Hepatocyte (in vitro differentiated cells): ENCODE data around the gene ROBO3. TPM values are rescaled to one million over a fixed set of nuclear protein-coding genes. Genes with fewer than 3 reads are reported as not detected.

ENCODE experiments used
- DNase-seq: peaks from one replicate; pipeline ENCODE4 v3.0.0-alpha.2; 2016; ENCODE audit warnings: low spot score
- H2AFZ ChIP-seq: fragments of 200-600 bp; sonication (generic); 2 replicates; pipeline ENCODE4 v1.6.0; 2016; ENCODE audit warnings: antibody characterized with exemption, mild to moderate bottlenecking
- H3K27ac ChIP-seq: fragments of 200-600 bp; sonication (generic); 2 replicates; pipeline ENCODE4 v1.5.1; 2016; ENCODE audit warnings: mild to moderate bottlenecking
- H3K27me3 ChIP-seq: fragments of 200-600 bp; sonication (generic); 2 replicates; pipeline ENCODE4 v1.6.1; 2016
- H3K36me3 ChIP-seq: fragments of 200-600 bp; sonication (generic); replicated peaks from 2 replicates; pipeline ENCODE4 v1.5.1; 2016; ENCODE audit warnings: low read depth; ENCODE audit not compliant: insufficient read depth
- H3K4me1 ChIP-seq: fragments of 200-600 bp; sonication (generic); 2 replicates; pipeline ENCODE4 v1.5.1; 2016; ENCODE audit warnings: mild to moderate bottlenecking, moderate library complexity; ENCODE audit not compliant: insufficient read depth
- H3K4me2 ChIP-seq: fragments of 200-600 bp; sonication (generic); 2 replicates; pipeline ENCODE4 v1.6.0; 2016
- H3K4me3 ChIP-seq: fragments of 200-600 bp; sonication (generic); 2 replicates; pipeline ENCODE4 v1.5.1; 2016; ENCODE audit warnings: mild to moderate bottlenecking
- H3K79me2 ChIP-seq: fragments of 200-600 bp; sonication (generic); 2 replicates; pipeline ENCODE4 v1.6.0; 2017; ENCODE audit warnings: mild to moderate bottlenecking
- H3K9me2 ChIP-seq: fragments of 200-600 bp; sonication (generic); replicated peaks from 2 replicates; pipeline ENCODE4 v1.6.0; 2017; ENCODE audit warnings: mild to moderate bottlenecking; ENCODE audit not compliant: insufficient read depth
- H3K9me3 ChIP-seq: fragments of 200-600 bp; sonication (generic); 2 replicates; pipeline ENCODE4 v1.5.1; 2016; ENCODE audit warnings: low read depth, mild to moderate bottlenecking
- H4K20me1 ChIP-seq: fragments of 200-600 bp; sonication (generic); 2 replicates; pipeline ENCODE4 v1.6.0; 2016; ENCODE audit warnings: mild to moderate bottlenecking; ENCODE audit not compliant: insufficient read depth, poor library complexity, severe bottlenecking
- EZH2 ChIP-seq: fragments of 200-600 bp; sonication (generic); IDR thresholded peaks from 2 replicates; pipeline ENCODE4 v1.6.1; 2016; ENCODE audit warnings: antibody characterized with exemption, mild to moderate bottlenecking, borderline replicate concordance
- EZH2phosphoT487 ChIP-seq: fragments of 200-600 bp; sonication (generic); IDR thresholded peaks from one replicate; pipeline ENCODE4 v1.6.1; 2018; ENCODE audit warnings: antibody characterized with exemption, mild to moderate bottlenecking, low read depth, moderate library complexity; ENCODE audit not compliant: unreplicated experiment, severe bottlenecking
- WGBS: methylation state at CpG from one replicate; pipeline ENCODE4 v1.1.6; 2016; ENCODE audit warnings: low lambda C conversion rate; ENCODE audit errors: missing lambda C conversion rate; 5-methylcytosine and 5-hydroxymethylcytosine counted together
- polyA plus RNA-seq: library from polyadenylated mRNA; unstranded; fragments of >200 nt; fragmentation: Nextera tagmentation; extraction: Ambion mirVana; gene quantifications from 2 replicates; pipeline ENCODE4 v1.2.1, GENCODE V29; 2016
- total RNA-seq: library from RNA; depleted of rRNA; stranded (reverse); fragments of >200 nt; gene quantifications from 2 replicates; pipeline ENCODE4 v1.2.3, GENCODE V29; 2014
- TF ChIP-seq, protein P1 (sequence below): fragments of 200-600 bp; sonication (generic); IDR thresholded peaks from 2 replicates; pipeline ENCODE4 v1.5.1; 2016; ENCODE audit warnings: antibody characterized with exemption, mild to moderate bottlenecking; ENCODE audit not compliant: poor library complexity

ROBO3 gene
- total and polyA plus RNA-seq, 2 experiments from 2014 or later, result 3.7 to 10.4 TPM

DNA sequence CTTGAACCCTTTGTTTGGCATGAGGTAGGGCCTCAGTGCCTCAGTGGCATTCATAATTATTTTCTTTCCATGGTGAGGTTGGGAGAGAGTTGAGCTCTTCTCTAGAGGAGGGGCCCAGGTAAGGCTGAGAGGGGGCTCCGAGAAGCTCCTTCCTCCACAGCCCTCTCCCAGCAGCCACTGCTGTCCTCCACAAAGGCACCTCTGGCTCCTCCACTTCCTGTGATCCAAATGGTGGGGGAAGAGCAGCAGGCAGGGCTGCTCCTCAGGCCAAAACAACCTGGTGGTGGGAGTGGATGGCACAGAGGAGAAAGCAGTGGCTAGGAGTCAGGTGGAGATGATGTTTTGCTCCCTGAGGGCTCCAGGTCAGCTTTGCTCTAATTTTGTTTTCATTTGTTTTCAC lies 19.1 kb downstream of the ROBO3 start:
- no peaks in the 10 kb centered on the region for H3K9me2 ChIP-seq
- 89% methylated on average over 1 of the region's 1 CpG for WGBS

DNA sequence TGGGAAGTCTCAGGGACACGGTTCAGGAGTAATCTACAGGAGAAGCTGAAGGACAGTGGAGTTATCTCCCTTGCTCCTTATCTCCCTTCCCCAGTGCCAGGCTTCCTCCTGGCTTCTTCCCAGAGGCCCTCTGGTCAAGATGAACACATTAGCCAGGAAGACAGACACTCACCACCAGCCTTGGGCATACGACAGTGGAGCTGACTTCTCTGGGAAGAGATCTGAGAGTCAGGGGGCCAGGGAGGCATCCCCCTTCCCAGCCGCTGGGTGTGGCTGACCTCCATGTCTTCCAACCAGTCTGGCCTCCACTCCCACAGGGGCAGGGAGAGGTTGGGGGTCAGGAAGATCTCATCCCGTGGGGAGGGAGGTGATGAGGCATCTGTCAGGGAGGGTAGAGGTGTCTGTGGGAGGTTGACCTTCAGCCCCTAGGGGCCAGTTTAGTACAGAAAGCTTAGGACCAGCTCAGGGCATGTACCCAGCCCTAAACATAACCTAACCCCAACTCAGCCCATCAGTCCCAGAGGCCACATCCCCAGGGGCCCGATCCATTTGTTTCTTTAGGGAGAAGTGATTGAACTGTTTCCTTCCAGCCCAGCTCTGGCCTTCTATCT lies 19.7 kb downstream of the ROBO3 start:
- H3K27me3 ChIP-seq, result no peaks in the 10 kb centered on the region
- no peaks in the 10 kb centered on the region for H3K4me1 ChIP-seq
- TF ChIP-seq EZH2, result no peak
- no peaks in the 10 kb centered on the region for H3K9me2 ChIP-seq
- no peaks in the 10 kb centered on the region for H4K20me1 ChIP-seq
- no peaks in the 10 kb centered on the region for H3K36me3 ChIP-seq
- no peak overlapping the region for H3K27ac ChIP-seq
- no peaks in the 10 kb centered on the region for H3K79me2 ChIP-seq
- 71% methylated on average over 5 of the region's 5 CpGs for WGBS
- no peak overlapping the region for H2AFZ ChIP-seq
- H3K4me2 ChIP-seq, result no peak overlapping the region
- no peak overlapping the region for H3K4me3 ChIP-seq
- no peaks in the 10 kb centered on the region for H3K9me3 ChIP-seq
- no peak for DNase-seq

More for the DNA sequence above, 19.1 kb downstream of the ROBO3 start:
- Histone ChIP-seq H3K79me2 (no peaks in the 10 kb centered on the region), H3K4me1 (no peaks in the 10 kb centered on the region), H3K36me3 (no peaks in the 10 kb centered on the region), H3K27ac (no peak overlapping the region), H2AFZ (no peak overlapping the region), H3K4me3 (no peak overlapping the region), H3K9me3 (no peaks in the 10 kb centered on the region), H3K4me2 (no peak overlapping the region), H4K20me1 (no peaks in the 10 kb centered on the region), H3K27me3 (no peaks in the 10 kb centered on the region)
- DNase-seq, result no peak
- TF ChIP-seq, protein P1, sequence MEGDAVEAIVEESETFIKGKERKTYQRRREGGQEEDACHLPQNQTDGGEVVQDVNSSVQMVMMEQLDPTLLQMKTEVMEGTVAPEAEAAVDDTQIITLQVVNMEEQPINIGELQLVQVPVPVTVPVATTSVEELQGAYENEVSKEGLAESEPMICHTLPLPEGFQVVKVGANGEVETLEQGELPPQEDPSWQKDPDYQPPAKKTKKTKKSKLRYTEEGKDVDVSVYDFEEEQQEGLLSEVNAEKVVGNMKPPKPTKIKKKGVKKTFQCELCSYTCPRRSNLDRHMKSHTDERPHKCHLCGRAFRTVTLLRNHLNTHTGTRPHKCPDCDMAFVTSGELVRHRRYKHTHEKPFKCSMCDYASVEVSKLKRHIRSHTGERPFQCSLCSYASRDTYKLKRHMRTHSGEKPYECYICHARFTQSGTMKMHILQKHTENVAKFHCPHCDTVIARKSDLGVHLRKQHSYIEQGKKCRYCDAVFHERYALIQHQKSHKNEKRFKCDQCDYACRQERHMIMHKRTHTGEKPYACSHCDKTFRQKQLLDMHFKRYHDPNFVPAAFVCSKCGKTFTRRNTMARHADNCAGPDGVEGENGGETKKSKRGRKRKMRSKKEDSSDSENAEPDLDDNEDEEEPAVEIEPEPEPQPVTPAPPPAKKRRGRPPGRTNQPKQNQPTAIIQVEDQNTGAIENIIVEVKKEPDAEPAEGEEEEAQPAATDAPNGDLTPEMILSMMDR, result no peak
- TF ChIP-seq EZH2 (no peak), EZH2phosphoT487 (no peak)

DNA sequence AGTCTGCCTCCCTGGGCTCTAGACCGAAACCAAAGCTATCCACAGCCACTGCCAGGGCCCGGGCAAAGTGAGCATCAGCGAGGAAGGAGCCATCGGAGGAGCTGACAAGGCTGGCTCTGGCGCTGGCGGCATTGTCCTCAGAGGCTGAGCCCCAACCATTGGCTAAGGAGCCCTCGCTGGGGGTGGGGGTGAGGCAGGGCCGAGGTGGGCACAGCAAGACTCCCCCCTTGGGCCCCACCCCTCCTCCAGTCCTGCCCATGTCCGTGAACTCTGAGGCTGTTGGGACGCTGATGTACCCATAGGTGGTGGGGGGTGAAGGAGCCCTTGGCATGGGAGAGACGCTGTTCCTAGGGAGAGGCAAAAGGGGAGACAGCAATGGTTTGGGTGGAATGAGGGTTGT lies 21.2 kb downstream of the ROBO3 start:
- Histone ChIP-seq H3K79me2 (no peaks in the 10 kb centered on the region), H3K4me2 (no peak overlapping the region), H3K27me3 (no peaks in the 10 kb centered on the region), H3K4me3 (no peak overlapping the region), H3K27ac (no peak overlapping the region), H4K20me1 (no peaks in the 10 kb centered on the region), H3K36me3 (no peaks in the 10 kb centered on the region), H3K9me2 (no peaks in the 10 kb centered on the region), H2AFZ (no peak overlapping the region), H3K9me3 (no peaks in the 10 kb centered on the region), H3K4me1 (no peaks in the 10 kb centered on the region)
- no peak for DNase-seq
- TF ChIP-seq EZH2phosphoT487, result no peak
- no peak for TF ChIP-seq EZH2
- TF ChIP-seq, protein P1, result no peak
- WGBS, result 85% methylated on average over 10 of the region's 11 CpGs

DNA sequence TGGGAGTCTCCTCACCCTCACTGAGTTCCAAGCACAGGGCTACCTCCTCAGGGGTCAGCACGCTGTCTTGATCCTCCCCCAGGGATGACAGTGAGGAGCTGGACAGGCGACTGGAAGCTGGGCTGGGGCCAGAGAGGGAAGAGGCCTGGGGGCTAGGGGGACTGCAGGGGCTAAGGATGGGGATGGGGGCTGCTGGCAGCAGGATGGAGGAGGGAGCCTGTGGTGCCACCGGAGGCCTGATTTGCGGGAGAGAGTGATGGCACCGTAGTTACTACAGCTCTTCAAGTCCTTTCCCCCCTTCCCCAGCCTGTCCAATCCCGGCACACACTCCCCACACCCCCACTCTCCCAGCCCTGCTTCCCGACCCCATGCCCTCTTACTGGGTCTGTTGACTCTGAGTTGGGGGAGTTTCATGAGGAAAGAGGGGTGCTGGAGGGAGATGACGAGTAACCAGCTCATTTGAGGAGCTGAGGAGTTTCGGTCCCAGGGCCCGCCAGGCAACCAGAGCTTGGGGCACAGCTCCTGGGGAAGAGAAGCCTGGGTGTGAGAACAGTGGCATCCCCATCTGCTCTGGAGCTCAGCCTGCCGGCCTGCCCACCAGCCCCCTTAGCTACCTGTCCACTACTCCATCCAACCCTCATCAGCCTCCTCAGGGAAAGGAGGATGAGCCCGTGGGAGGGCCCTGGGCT lies 21.9 kb downstream of the ROBO3 start:
- Histone ChIP-seq H3K27ac (no peak overlapping the region), H3K9me2 (no peaks in the 10 kb centered on the region), H2AFZ (no peak overlapping the region), H3K79me2 (no peaks in the 10 kb centered on the region), H3K27me3 (no peaks in the 10 kb centered on the region), H3K4me1 (no peaks in the 10 kb centered on the region), H3K36me3 (no peaks in the 10 kb centered on the region), H3K9me3 (no peaks in the 10 kb centered on the region), H3K4me2 (no peak overlapping the region), H3K4me3 (no peak overlapping the region), H4K20me1 (no peaks in the 10 kb centered on the region)
- TF ChIP-seq, protein P1, result no peak
- TF ChIP-seq EZH2 (no peak), EZH2phosphoT487 (no peak)
- WGBS, result 84% methylated on average over 8 of the region's 12 CpGs
- DNase-seq, result no peak
